HG03432 (cell line): ENCODE measurements around the gene ARHGEF17.
"Not testable (repeated sequence)": the region's sequence is repeated elsewhere in the genome, so short reads cannot be mapped to it uniquely, and the experiment has no call there.

Experiments
- ATAC-seq: cut with Tn5 transposase; IDR thresholded peaks from one replicate; pipeline ENCODE4 v1.9.1; 2021; ENCODE audit warnings: mild to moderate bottlenecking, moderate library complexity; ENCODE audit not compliant: unreplicated experiment

Gene ARHGEF17

DNA sequence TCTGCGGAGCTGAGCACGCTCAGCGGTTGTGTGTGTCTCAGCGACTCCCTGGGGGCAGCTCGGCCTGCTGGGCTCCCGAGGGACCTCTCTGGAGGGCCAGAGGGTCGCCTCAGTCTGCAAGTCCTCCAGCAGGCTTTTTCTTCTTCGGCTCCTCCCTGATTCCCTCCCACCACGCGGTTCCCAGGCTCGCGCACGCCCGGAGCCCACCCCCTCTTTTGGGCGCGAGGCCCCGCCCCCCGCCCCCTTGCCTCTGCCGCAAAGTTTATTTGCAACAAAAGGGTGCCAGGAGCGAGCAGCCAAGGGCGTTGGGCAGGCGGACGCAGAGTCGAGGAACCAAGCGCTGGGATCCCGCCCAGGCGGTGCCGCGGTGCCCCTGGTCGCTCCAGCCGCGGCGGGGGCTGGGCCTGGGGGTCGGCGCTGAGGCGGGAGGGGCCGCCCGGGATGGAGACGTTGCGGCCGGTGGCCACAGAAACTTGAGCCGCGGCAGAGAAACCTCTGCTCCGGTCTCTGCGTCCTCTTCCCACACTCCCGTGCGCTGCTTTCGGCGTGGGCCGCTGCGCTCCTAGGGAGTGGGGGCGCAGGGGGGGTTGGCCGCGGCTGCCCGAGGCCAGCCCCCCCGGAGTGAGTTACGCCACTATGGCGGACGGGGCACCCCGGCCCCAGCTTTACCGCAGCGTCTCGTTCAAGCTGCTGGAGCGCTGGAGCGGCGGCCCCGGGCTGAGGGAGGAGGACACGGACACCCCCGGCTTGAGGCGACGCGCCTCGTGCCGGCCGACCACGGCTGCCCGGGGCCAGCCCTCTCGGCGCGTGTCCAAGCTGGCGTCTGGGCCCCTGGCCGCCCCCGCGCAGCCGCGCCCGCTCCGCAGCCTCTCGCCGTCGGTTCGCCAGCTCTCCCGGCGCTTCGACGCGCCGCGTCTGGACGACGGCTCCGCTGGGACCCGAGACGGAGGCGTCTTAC is at the start of gene ARHGEF17:
TSS of gene ARHGEF17 (plus strand) at position 274 of the 958 bp plus-strand sequence. CDS start at position 637, 363 bp downstream.
- ATAC-seq = peak; percentile 36

DNA sequence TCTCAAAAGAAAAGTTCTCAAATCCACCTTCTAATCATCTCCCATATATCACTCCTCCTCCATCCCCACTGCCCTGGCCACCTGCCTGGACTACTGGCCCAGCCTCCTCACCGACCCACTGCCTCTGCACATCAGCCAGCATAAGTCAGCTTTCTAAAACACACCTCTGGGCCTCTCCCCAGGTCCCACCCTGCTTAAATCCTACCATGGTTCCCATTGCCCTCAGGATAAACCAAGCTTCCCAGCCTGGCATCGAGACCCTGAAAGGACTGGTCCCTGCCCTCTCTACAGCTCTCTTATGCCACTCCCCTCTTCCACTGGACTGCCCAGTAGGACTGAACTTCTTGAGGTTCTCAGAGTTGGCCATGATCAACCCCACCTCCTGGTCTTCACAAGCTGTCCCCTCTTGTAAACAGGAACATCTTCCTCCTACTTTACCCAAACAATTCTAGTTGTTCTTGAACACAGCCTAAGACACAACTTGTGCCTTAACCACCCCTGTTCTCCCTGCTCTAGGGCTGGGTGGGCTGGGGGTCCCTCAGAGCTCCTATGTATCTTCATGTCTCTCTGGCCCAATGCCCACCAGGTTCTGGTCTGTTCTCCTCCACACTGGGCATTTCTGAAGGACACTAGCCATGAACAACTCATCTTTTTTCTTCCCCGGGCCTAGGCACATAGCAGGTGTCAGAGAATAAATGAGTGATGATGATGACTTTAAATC is 48.5 kb upstream of the ARHGEF17 start:
- no peak for ATAC-seq

- ATAC-seq = no peak
Measured at GRCh38 chr11:73260127-73260457, 48.0 kb upstream of the ARHGEF17 start.

DNA sequence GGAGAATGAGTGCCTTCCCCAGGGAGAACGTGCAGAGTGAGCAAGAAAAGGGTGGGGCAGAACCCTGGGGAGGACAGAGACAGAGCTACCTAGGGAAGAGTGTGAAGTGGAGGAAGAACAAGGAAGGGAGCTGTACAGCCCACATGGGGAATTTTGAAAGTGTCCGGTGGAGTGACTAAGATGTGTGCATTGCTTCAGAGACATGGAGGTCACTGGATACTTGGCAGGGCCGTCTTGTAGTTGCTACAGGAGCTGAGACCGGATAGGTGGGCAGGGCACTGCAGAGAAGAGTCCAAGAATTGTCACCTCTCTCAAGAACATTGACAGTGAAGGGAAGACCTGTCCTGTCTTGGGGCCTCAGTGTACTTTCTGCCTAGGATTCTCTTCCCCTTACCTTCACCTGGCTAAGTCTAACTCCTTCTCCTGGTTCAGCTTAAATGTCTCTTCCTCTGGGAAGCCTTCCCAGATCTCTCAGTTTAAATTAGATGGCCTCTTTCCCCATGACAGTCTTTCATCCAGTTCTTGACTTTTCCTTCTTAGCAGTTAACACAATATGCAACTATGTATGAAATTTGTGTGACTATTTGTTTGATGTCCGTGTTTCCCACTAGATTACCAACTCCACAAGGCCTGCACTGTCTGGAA is 45.1 kb upstream of the ARHGEF17 start:
- no peak for ATAC-seq

DNA sequence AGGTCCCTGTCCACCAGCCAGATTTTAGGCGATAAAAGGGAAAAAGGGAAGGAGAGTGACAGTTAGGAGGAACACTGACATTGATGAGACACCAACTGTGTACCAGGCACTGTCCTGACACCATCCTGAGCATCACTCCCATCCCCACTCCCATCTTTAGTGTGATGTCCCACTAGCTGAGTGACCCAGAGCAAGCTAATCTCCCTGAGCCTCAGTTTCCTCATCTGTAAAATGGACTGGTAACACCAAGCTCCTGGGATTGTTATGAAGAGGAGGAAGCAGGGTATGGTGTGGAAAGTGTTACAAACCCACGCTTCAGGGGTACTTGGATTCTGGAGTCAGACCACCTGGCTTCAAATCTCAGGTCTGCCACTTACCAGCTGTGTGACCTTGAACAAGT is 44.4 kb upstream of the ARHGEF17 start:
- ATAC-seq = no peak

DNA sequence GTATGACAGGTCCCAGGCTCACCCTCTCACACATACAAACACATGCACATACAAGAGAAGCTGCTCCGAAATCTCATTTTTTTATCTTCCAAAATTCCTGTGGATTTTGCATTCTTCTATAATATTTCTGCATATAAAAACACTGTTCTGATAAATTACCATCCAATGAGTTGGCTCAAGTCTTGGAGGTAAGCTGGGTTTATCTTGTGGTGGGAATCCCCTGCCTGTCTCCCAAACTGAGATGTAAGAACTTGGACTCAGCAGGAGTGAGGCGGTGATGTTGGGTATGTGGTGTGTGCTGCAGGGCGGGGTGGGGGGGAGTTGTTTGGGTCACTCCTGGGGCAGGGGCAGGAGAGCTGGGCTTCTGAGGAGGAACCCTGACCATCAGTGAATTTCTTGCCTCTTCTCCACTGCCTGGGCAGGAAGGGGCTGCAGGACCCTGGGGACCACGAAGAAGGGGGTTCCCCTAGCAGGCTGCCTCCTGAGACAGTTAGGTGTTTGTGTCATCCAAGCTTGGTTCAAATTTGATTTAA is 42.7 kb upstream of the ARHGEF17 start:
- no peak for ATAC-seq

- ATAC-seq = no peak
Measured at GRCh38 chr11:73265853-73266645, 42.0 kb upstream of the ARHGEF17 start.

DNA sequence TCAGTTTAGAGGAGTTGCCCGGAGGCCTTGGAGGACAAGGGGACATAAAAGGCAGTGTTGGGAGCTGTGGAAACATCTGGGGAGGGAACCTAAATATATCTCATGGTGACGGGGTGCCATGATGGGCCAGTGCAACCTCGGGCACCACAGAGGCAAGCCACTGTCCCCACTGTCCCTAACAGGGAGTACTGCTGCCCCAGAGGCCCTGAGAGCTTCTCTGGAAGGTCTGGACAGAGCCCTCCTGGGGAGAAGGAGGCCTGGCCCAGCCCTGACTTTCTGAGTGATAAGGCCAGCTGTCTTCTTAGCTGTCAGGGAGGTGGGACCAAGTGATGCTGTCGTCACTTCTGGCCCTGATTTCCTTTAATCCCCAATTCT is 41.4 kb upstream of the ARHGEF17 start:
- ATAC-seq = no peak

GRCh38 chr11:73267122-73267846 is 40.8 kb upstream of the ARHGEF17 start:
- ATAC-seq = no peak

DNA sequence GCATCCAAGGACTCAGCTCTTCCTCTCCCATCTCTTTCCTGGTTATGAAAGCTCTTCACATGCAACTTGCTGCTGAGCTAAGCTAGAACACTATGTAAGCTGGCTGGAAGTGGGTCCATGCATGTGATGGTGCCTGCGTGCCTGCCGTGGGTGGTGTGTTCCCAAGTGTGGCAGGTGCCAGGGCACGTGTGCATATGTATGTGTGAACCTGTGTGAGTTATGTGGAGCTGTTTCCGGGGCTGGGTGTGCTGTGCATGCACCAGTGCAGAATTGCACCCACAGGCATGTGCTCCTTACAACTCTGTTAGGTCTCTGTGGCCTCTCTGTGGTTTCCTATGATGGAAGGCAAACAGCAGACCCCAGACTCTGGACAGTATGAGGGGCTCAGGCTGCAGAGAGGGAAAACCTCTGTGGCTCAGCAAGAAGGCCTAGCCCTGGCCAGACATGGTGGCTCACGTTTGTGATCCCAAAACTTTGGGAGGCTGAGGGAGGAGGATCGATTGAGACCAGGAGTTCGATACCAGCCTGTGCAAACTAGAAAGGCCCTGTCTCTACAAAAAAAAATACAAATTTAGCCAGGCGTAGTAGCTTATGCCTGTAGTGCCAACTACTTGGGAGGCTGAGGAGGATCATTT is 40.1 kb upstream of the ARHGEF17 start:
- no peak for ATAC-seq

- no peak for ATAC-seq
Measured at GRCh38 chr11:73268671-73269271, 39.3 kb upstream of the ARHGEF17 start.

DNA sequence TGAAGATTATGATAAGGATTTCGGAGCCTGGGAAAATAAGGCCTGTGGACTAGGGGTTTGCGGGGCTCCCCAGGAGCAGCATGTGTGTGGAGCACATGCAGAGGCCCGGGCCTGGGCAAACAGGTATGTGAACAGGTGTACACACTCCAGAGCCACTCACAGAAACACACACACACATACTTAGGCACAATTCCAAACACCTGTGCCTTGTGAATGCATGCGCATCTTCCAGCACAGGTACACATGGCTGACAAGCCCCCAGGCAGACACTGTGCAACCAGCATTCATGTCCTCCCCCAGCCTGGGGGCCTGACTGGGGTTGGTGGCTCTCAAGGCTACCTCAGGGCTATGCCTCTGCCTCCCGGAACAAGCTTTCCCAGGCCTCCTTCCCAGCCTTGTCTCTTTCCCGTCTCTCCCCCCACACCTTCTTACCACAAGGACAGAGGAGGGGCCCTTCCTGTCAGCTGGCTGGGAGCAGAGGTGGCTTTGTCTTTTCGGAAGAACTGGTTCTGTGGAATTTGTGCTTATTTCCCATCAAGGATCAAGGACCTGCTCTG is 38.5 kb upstream of the ARHGEF17 start:
- ATAC-seq = no peak

- ATAC-seq = no peak
Measured at GRCh38 chr11:73270016-73270854, 37.8 kb upstream of the ARHGEF17 start.

DNA sequence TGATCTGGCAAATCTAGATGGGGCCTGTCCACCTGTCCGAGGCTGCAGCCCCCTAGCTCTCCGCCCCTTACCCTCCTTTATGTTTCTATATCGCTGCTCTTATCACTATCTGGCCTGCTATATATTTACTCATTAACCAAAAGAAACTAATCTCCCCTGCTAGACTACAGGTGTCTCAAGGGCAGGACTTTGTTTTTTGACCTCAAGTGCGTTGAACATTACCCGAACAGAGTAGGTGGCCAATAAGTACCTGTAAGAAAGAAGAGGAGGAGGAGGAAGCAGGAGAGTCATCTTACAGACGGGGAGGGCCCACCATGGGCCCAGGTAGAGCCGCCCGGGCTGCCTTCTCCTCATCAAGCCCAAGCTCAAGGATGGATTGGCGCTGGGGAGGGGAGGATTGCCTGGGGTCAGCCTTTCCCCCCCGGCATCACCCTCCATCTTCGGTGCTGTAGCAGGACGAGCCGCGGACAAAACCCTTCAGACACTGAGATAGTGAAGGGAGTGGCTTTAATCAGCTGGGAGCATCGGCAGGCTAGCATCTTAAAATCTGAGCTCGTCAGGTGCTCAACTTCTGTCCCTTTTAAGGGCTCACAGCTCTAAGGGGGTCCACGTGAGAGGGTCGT is 37.1 kb upstream of the ARHGEF17 start:
- no peak for ATAC-seq

DNA sequence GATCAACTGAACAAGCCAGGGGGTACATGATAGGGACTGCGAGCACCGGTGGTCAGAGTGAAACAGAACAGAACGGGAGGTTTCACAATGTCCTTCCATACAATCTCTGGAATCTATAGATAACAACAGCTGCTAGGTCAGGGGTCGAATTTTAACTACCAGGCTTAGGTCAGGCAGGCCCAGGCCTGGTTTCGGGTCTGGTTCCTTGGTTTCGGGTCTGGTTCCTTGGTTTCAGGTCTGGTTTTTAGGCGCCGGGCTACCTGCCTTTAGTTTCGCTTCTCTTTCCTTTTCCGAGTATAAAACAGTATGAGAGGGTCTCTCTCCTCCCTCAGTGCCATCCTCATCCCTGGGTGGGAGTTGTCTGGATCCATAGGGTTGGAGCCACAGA is 36.6 kb upstream of the ARHGEF17 start:
- not testable (repeated sequence) for ATAC-seq

DNA sequence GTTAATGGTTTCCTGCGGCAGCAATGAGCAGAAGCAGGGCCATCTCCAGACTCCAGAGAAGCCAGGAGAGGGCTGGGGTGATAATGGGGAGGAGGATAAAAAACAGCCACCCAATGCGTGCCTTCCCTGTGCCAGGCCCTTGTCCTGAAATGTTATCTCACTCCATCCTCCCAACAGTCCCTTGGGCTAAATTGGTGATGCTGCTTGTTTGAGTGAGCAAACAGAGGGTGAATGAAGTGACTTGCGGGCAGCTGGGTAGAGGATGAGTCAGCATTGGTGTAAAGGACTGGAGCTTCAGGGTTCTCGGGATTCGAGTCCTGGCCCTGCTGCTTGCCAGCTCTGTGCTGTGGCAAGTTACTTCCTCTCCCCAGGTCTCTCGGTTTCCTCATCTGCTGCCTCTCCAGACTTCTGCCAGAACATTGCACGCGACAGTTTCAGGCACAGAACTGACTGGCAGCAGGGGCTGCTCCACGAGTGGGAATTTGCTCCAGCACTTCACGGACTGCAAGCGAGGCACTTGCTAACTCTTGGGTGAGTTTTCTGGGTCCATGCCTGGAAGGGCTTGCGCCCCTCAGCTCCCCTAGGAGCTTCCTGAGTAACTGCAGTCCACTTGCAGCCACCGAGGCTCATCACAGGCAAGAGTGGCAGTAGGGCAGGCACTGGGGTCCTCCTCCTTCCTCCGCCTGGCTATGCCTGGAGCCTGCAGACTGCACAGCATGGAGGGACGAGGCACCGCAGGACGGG is 36.0 kb upstream of the ARHGEF17 start, which contains the start of gene P2RY6:
TSS of gene P2RY6 (plus strand) at position 403 of the 744 bp plus-strand sequence. CDS start 24,181 bp downstream, outside the sequence.
- no peak for ATAC-seq

DNA sequence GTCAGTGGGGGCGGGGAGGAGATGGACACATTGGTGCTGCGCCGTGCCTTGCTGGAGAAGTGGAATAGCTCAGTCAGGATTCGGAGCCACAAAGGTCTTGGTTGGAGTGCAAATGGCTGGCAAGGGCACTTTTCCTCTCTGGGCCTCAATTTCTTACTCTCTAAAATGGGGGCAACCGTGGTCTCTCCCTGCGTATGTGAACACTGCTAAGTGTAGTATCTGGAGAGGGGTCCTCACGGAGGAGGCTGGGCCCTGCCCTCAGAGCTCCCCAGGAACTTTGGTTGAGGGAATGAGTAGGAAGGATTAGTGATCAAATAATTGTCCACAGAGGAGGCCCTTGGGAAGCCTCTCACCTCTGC is 35.4 kb upstream of the ARHGEF17 start:
- no peak for ATAC-seq
